Stimulated activated CD4-positive, alpha-beta T cell treated with anti-CD3 and anti-CD28 coated beads, Interleukin-4, amount 100 ng/mL, for 24 hours (primary cell): ENCODE results near the gene ZMIZ1.

Source experiments
- DNase-seq: peaks from one replicate; pipeline ENCODE4 v3.0.0-alpha.2; 2020

ZMIZ1 gene

GRCh38 chr10:79066411-79067240, 2.1 kb upstream of the ZMIZ1 start:
- DNase-seq: peak; percentile 11

GRCh38 chr10:79067241-79068202, 1.2 kb upstream of the ZMIZ1 start:
- peak; percentile 82 for DNase-seq

GRCh38 chr10:79068203-79068561, 584 bp upstream of the ZMIZ1 start:
- DNase-seq: peak; percentile 43

- DNase-seq: peak; percentile 48
Measured at GRCh38 chr10:79069325-79070080, 737 bp downstream of the ZMIZ1 start.

- DNase-seq: no peak
Measured at GRCh38 chr10:79070081-79070605, 1.4 kb downstream of the ZMIZ1 start.

GRCh38 chr10:79070606-79071395, 2.0 kb downstream of the ZMIZ1 start:
- peak; percentile 13 for DNase-seq

- DNase-seq: no peak
Measured at GRCh38 chr10:79071396-79071923, 2.7 kb downstream of the ZMIZ1 start.

GRCh38 chr10:79072041-79072441, 3.3 kb downstream of the ZMIZ1 start:
- DNase-seq: no peak

GRCh38 chr10:79072994-79073645, 4.4 kb downstream of the ZMIZ1 start:
- DNase-seq: no peak

- no peak for DNase-seq
Measured at GRCh38 chr10:79073784-79074432, 5.1 kb downstream of the ZMIZ1 start.

GRCh38 chr10:79074732-79075131, 6.0 kb downstream of the ZMIZ1 start:
- no peak for DNase-seq

GRCh38 chr10:79075418-79075817, 6.7 kb downstream of the ZMIZ1 start:
- DNase-seq: no peak

- no peak for DNase-seq
Measured at GRCh38 chr10:79077488-79078173, 8.9 kb downstream of the ZMIZ1 start.

- DNase-seq: no peak
Measured at GRCh38 chr10:79078367-79079053, 9.7 kb downstream of the ZMIZ1 start.

- DNase-seq: no peak
Measured at GRCh38 chr10:79079054-79079397, 10.3 kb downstream of the ZMIZ1 start.

- DNase-seq: no peak
Measured at GRCh38 chr10:79079490-79080355, 11.0 kb downstream of the ZMIZ1 start.

- DNase-seq: no peak
Measured at GRCh38 chr10:79081353-79082034, 12.7 kb downstream of the ZMIZ1 start.

- no peak for DNase-seq
Measured at GRCh38 chr10:79082035-79082373, 13.2 kb downstream of the ZMIZ1 start.
